ENCODE data around the gene KAT6B.
"Not testable (repeated sequence)": the region's sequence is repeated elsewhere in the genome, so short reads cannot be mapped to it uniquely, and the experiment has no call there.

Gene KAT6B

GRCh38 chr10:74863551-74863950 lies 37.2 kb downstream of the KAT6B start:
- FAIRE-seq = no peak

- no peak for FAIRE-seq
Observed at GRCh38 chr10:74867351-74867750, 41.0 kb downstream of the KAT6B start.

GRCh38 chr10:74868392-74868977 lies 42.1 kb downstream of the KAT6B start:
- no peak for FAIRE-seq

- FAIRE-seq = no peak
Observed at GRCh38 chr10:74869635-74870034, 43.2 kb downstream of the KAT6B start.

- no peak for FAIRE-seq
Observed at GRCh38 chr10:74870191-74870590, 43.8 kb downstream of the KAT6B start.

- FAIRE-seq = no peak
Observed at GRCh38 chr10:74871595-74872382, 45.4 kb downstream of the KAT6B start.

GRCh38 chr10:74873803-74874454 lies 47.5 kb downstream of the KAT6B start:
- FAIRE-seq = no peak

GRCh38 chr10:74874649-74875048 lies 48.2 kb downstream of the KAT6B start:
- no peak for FAIRE-seq

- FAIRE-seq = no peak
Observed at GRCh38 chr10:74875068-74875467, 48.7 kb downstream of the KAT6B start.

GRCh38 chr10:74875966-74876365 lies 49.6 kb downstream of the KAT6B start:
- no peak for FAIRE-seq

GRCh38 chr10:74877054-74877453 lies 50.7 kb downstream of the KAT6B start:
- FAIRE-seq = not testable (repeated sequence)

GRCh38 chr10:74877898-74878297 lies 51.5 kb downstream of the KAT6B start:
- FAIRE-seq = no peak

- no peak for FAIRE-seq
Observed at GRCh38 chr10:74880041-74880440, 53.6 kb downstream of the KAT6B start.

GRCh38 chr10:74881253-74881884 lies 55.0 kb downstream of the KAT6B start:
- no peak for FAIRE-seq

- FAIRE-seq = no peak
Observed at GRCh38 chr10:74882427-74882826, 56.0 kb downstream of the KAT6B start.

GRCh38 chr10:74882831-74883230 lies 56.4 kb downstream of the KAT6B start:
- no peak for FAIRE-seq

- no peak for FAIRE-seq
Observed at GRCh38 chr10:74883428-74883827, 57.0 kb downstream of the KAT6B start.

GRCh38 chr10:74887614-74888284 lies 61.3 kb downstream of the KAT6B start:
- no peak for FAIRE-seq

- no peak for FAIRE-seq
Observed at GRCh38 chr10:74888962-74889661, 62.7 kb downstream of the KAT6B start.

- FAIRE-seq = no peak
Observed at GRCh38 chr10:74889662-74889998, 63.2 kb downstream of the KAT6B start.

GRCh38 chr10:74890460-74890859 lies 64.1 kb downstream of the KAT6B start:
- FAIRE-seq = no peak

- FAIRE-seq = no peak
Observed at GRCh38 chr10:74891053-74891452, 64.7 kb downstream of the KAT6B start.

- no peak for FAIRE-seq
Observed at GRCh38 chr10:74892839-74893238, 66.4 kb downstream of the KAT6B start.

Measured in A204.1 (cell line).